ENCODE measurements around the gene CDH22.
A peak's percentile ranks its signal among the peaks of the same experiment; 100 is the strongest.

The CDH22 gene

DNA sequence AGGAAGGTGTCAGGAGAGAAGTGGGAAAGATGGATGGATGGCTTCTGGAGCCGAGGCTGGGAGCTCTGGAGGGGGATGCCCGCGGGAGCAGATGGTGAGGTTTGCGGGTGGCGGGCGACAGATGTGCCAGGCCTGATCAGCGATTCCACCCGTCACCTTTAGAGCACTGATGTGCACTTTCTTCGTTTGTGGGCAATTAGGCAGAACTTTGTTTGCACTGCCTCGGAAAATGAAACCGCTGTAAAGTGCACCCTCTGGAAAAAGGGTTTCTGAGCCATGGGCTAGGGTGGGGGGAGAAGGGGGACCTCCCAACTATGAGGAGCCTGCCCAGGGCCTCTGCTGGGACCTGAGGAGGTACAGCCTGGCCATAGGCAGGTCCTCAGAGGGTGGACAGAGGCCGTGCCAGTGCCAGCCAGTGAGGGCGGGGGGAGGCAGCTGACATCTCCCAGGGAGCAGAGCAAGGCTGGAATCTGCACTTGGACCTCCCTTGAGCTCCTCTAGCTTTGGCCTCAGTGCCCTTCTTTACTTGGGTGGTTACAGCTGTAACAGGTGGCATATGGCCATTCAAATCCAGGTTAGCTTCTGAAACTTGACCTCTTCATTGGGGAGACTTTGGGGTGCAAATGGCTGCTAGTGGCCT lies 131.4 kb downstream of the CDH22 start:
- Histone ChIP-seq H3K36me3 (ENCODE audit: low read depth) (no peaks in the 10 kb centered on the region), H3K4me1 (ENCODE audit: insufficient read depth, poor library complexity, severe bottlenecking) (no peaks in the 10 kb centered on the region), H3K27ac (ENCODE audit: poor library complexity, severe bottlenecking) (no peak overlapping the region), H3K27me3 (ENCODE audit: insufficient read depth, poor library complexity, severe bottlenecking) (peaks cover 76% of the 10 kb centered on the region), H3K9me3 (ENCODE audit: severe bottlenecking) (no peaks in the 10 kb centered on the region), H3K4me3 (ENCODE audit: severe bottlenecking) (no peak overlapping the region)
- TF ChIP-seq, protein P1, sequence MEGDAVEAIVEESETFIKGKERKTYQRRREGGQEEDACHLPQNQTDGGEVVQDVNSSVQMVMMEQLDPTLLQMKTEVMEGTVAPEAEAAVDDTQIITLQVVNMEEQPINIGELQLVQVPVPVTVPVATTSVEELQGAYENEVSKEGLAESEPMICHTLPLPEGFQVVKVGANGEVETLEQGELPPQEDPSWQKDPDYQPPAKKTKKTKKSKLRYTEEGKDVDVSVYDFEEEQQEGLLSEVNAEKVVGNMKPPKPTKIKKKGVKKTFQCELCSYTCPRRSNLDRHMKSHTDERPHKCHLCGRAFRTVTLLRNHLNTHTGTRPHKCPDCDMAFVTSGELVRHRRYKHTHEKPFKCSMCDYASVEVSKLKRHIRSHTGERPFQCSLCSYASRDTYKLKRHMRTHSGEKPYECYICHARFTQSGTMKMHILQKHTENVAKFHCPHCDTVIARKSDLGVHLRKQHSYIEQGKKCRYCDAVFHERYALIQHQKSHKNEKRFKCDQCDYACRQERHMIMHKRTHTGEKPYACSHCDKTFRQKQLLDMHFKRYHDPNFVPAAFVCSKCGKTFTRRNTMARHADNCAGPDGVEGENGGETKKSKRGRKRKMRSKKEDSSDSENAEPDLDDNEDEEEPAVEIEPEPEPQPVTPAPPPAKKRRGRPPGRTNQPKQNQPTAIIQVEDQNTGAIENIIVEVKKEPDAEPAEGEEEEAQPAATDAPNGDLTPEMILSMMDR (IDR thresholded peaks at IDR 0.05; ENCODE audit: poor library complexity, severe bottlenecking): no peak
- ATAC-seq (ENCODE audit: low read depth): no peak
- no peak for DNase-seq (ENCODE audit: low spot score)

DNA sequence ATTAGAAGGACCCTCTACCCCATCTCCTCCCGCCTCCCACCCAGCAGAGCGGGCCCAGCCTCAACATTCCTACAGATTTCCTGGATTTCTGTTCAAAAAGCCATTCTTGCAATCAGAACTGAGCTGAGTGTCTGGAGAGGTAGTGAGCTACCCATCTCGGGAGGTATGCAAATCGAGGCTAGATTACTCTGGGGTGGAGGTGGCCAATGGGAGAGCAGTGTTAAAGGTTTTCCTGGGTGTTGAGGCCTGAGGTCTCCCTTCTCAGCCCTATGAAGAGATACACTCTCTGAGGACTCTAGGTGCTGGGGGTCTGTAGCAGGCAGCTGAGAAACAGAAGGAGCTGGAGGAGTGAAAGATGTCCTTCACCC lies 133.2 kb downstream of the CDH22 start:
- no peak overlapping the region for H3K4me3 ChIP-seq (ENCODE audit: severe bottlenecking)
- peaks cover 72% of the 10 kb centered on the region for H3K27me3 ChIP-seq (ENCODE audit: insufficient read depth, poor library complexity, severe bottlenecking)
- TF ChIP-seq, protein P1 (IDR thresholded peaks at IDR 0.05; ENCODE audit: poor library complexity, severe bottlenecking): no peak
- no peaks in the 10 kb centered on the region for H3K9me3 ChIP-seq (ENCODE audit: severe bottlenecking)
- H3K36me3 ChIP-seq (ENCODE audit: low read depth): no peaks in the 10 kb centered on the region
- DNase-seq (ENCODE audit: low spot score) (no peak), ATAC-seq (ENCODE audit: low read depth) (no peak)
- H3K4me1 ChIP-seq (ENCODE audit: insufficient read depth, poor library complexity, severe bottlenecking): no peaks in the 10 kb centered on the region
- no peak overlapping the region for H3K27ac ChIP-seq (ENCODE audit: poor library complexity, severe bottlenecking)

DNA sequence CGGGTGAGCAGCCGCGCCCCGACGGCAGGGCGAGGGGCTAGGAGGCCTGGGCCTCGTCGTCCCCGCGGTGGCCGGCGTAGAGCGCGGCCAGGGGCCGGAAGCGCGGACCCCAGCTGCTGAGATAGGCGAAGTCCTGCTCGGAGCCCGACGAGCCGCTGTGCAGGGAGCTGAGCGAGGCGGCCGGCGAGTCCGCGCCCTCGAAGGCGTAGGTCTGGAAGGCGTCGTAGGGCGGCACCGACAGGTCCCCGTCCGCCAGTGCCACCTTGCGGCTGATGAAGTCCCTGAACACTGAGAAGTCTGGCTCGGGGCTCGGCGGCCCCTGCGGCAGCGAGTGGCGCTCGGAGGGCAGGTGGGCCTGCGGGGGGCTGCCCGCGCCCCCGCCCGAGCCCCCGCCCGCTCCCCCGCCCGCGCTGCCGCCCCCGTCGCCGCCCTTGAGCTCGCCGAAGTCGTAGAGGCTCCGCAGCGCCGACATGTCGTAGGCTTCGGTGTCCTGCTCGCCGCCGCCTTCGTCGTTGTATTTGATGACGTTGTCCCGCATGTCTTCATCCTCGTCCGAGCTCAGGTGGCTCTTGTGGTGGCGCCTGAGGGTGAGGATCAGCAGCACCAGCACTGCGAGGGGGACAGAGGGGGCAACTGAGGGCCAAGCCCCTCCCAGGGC lies 133.7 kb downstream of the CDH22 start:
- H3K36me3 ChIP-seq (ENCODE audit: low read depth): no peaks in the 10 kb centered on the region
- H3K9me3 ChIP-seq (ENCODE audit: severe bottlenecking): no peaks in the 10 kb centered on the region
- DNase-seq (ENCODE audit: low spot score) (no peak), ATAC-seq (ENCODE audit: low read depth) (peak; percentile 66)
- no peak overlapping the region for H3K27ac ChIP-seq (ENCODE audit: poor library complexity, severe bottlenecking)
- no peak overlapping the region for H3K4me3 ChIP-seq (ENCODE audit: severe bottlenecking)
- TF ChIP-seq, protein P1 (IDR thresholded peaks at IDR 0.05; ENCODE audit: poor library complexity, severe bottlenecking): peak; percentile 78
- no peaks in the 10 kb centered on the region for H3K4me1 ChIP-seq (ENCODE audit: insufficient read depth, poor library complexity, severe bottlenecking)
- peaks cover 67% of the 10 kb centered on the region for H3K27me3 ChIP-seq (ENCODE audit: insufficient read depth, poor library complexity, severe bottlenecking)

DNA sequence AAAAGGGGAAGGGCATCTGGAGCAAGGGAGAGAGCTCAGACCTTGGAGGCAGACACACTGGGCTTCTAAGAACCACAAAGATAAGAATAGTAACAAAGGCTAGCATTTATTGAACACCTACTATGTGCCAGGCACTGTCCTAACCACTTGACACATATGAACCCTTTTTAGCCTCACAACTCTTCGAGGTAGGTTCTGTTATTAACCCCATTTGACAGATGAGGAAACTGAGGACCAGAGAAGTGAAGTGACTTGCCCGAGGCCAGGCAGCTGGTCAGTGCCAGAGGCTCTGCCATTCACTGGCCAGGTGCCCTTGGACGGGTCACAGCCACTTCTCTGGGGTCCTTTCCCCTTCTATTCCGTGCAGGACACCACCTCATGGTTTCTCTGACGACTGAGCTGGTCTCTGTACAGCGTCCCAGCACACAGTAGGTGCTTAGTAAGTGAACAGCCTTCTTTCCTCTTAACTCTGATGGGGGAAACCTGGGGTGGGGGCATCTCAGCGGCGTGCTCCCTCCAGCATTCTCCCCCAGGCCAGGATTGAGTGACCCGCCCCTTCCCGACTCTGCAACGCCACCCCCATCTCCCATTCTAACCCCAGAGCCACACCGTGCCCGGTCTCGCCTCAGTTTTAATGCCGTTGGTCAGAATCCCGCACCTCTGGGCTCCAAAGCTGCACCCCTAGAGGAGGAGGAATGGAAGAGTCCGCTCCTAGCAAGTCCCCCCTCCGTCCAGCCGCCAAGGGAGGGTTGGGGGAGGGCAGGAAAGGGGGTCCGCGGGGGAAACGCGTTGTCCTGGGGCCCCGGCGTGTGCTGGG lies 134.4 kb downstream of the CDH22 start:
- no peaks in the 10 kb centered on the region for H3K36me3 ChIP-seq (ENCODE audit: low read depth)
- H3K4me3 ChIP-seq (ENCODE audit: severe bottlenecking): no peak overlapping the region
- no peak overlapping the region for H3K27ac ChIP-seq (ENCODE audit: poor library complexity, severe bottlenecking)
- H3K9me3 ChIP-seq (ENCODE audit: severe bottlenecking): no peaks in the 10 kb centered on the region
- DNase-seq (ENCODE audit: low spot score) (no peak), ATAC-seq (ENCODE audit: low read depth) (no peak)
- TF ChIP-seq, protein P1 (IDR thresholded peaks at IDR 0.05; ENCODE audit: poor library complexity, severe bottlenecking): no peak
- no peaks in the 10 kb centered on the region for H3K4me1 ChIP-seq (ENCODE audit: insufficient read depth, poor library complexity, severe bottlenecking)
- H3K27me3 ChIP-seq (ENCODE audit: insufficient read depth, poor library complexity, severe bottlenecking): peaks cover 60% of the 10 kb centered on the region
